Airway epithelial cell (primary cell): ENCODE data around the gene IFNA7. TPM values are rescaled to one million over a fixed set of nuclear protein-coding genes. Genes with fewer than 3 reads are reported as not detected.

Experiments used
- total RNA-seq: library from RNA; depleted of rRNA; stranded (reverse); fragments of >200 nt; gene quantifications from 2 replicates; pipeline ENCODE4 v1.2.3, GENCODE V29; 2015

IFNA7 gene
- not detected in 2 replicates for total RNA-seq

DNA sequence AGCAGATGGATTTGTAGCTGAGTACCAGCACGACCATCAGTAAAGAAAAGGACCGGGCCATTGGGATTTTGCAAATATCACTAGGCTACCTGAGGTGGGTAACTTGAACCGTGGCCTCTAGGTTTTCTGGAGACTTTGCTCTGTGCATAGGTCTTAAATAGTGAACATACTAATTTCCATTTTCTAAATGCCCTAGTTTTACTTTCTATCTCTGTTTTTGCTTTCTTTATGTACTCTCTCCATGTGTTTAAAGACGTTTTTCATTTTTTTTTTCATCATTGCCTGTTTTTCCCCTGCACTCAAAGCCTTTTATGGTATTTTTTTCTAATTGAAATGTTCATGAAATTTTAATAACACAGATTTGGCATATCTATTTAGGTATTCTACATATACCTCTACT, at the start of gene IFNA7:
IFNA7 (minus strand) TSS at position 101 of the 400 bp plus-strand sequence; CDS start at position 61, 40 bp downstream.

DNA sequence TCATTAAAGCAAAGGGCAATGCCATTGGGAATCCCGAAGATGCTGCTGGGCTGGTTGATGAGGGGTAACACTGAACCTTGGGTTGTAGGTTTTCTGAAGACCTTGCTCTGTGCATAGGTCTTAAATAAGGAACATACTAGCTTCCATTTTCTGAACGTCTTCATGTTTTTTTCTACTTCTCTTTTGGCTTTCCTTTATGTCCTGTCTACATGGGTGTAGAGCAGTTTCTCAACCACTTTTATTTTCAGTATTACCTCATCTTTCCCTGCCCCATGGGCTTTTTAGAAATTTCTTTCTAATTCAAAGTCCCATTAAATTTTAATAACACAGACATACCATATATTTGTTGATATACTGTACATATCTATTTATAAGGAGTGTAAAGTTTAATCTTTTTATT, 37.9 kb upstream of the IFNA7 start, which contains the start of gene IFNA14:
IFNA14 (minus strand) TSS at position 95 of the 400 bp plus-strand sequence; CDS start at position 25, 70 bp downstream.

DNA sequence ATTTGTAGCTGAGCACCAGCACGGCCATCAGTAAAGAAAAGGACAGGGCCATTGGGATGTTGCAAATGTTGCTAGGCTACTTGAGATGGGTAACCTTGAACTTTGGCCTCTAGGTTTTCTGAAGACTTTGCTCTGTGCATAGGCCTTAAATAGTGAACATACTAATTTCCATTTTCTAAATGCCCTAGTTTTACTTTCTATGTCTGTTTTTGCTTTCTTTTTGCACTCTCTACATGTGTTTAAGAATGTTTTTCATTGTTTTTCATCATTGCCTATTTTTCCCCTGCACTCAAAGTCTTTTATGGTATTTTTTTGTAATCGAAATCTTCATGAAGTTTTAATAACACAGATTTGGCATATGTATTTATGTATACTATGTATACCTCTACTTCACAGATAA, 26.1 kb upstream of the IFNA7 start, which contains the start of gene IFNA17:
IFNA17 (minus strand) TSS at position 101 of the 400 bp plus-strand sequence; CDS start at position 52, 49 bp downstream.

DNA sequence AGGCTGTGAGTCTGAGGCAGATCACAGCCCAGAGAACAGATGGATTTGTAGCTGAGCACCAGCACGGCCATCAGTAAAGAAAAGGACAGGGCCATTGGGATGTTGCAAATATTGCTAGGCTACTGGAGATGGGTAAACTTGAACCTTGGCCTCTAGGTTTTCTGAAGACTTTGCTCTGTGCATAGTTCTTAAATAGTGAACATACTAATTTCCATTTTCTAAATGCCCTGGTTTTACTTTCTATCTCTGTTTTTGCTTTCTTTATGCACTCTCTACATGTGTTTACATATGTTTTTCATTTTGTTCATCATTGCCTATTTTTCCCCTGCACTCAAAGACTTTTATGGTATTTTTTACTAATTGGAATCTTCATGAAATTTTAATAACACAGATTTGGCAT, 15.2 kb upstream of the IFNA7 start, which contains the start of gene IFNA16:
IFNA16 (minus strand) TSS at position 101 of the 400 bp plus-strand sequence; CDS start at position 95, 6 bp downstream.

DNA sequence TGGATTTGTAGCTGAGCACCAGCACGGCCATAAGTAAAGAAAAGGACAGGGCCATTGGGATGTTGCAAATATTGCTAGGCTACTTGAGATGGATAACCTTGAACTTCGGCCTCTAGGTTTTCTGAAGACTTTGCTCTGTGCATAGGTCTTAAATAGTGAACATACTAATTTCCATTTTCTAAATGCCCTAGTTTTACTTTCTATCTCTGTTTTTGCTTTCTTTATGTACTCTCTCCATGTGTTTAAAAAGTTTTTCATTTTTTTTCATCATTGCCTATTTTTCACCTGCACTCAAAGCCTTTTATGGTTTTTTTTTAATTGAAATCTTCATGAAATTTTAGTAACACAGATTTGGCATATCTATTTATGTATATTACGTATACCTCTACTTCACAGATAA, 5.0 kb upstream of the IFNA7 start, which contains the start of gene IFNA10:
IFNA10 (minus strand) TSS at position 101 of the 400 bp plus-strand sequence; CDS start at position 55, 46 bp downstream.

DNA sequence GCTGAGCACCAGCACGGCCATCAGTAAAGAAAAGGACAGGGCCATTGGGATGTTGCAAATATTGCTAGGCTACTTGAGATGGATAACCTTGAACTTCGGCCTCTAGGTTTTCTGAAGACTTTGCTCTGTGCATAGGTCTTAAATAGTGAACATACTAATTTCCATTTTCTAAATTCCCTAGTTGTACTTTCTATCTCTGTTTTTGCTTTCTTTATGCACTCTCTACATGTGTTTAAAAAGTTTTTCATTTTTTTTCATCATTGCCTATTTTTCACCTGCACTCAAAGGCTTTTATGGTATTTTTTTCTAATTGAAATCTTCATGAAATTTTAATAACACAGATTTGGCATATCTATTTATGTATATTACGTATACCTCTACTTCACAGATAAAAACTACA, 14.5 kb downstream of the IFNA7 start, which contains the start of gene IFNA4:
IFNA4 (minus strand) TSS at position 101 of the 400 bp plus-strand sequence; CDS start at position 45, 56 bp downstream.

DNA sequence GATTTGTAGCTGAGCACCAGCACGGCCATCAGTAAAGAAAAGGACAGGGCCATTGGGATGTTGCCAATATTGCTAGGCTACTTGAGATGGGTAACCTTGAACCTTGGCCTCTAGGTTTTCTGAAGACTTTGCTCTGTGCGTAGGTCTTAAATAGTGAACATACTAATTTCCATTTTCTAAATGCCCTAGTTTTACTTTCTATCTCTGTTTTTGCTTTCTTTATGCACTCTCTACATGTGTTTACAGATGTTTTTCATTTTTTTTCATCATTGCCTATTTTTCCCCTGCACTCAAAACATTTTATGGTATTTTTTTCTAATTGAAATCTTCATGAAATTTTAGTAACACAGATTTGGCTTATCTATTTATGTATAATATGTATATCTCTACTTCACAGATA, 35.4 kb downstream of the IFNA7 start, which contains the start of gene IFNA21:
IFNA21 (minus strand) TSS at position 101 of the 400 bp plus-strand sequence; CDS start at position 53, 48 bp downstream.

Other genes with a start within 250 kb of the IFNA7 start
- gene HACD4, start 170.6 kb downstream of the IFNA7 start, total RNA-seq = 2.3 and 3.4 TPM in 2 replicates
- gene IFNB1, start 124.3 kb downstream of the IFNA7 start, total RNA-seq = not detected in 2 replicates
- not detected in 2 replicates for gene IFNW1, start 60.4 kb downstream of the IFNA7 start, total RNA-seq
- gene IFNA21, start 35.5 kb downstream of the IFNA7 start, total RNA-seq = not detected in 2 replicates
- not detected in 2 replicates for gene IFNA4, start 14.6 kb downstream of the IFNA7 start, total RNA-seq
- gene IFNA10, start 4.9 kb upstream of the IFNA7 start, total RNA-seq = not detected in 2 replicates
- not detected in 2 replicates for gene IFNA16, start 15.1 kb upstream of the IFNA7 start, total RNA-seq
- not detected in 2 replicates for gene IFNA17, start 26.0 kb upstream of the IFNA7 start, total RNA-seq
- not detected in 2 replicates for gene IFNA14, start 37.8 kb upstream of the IFNA7 start, total RNA-seq
- not detected in 2 replicates for gene IFNA5, start 103.1 kb upstream of the IFNA7 start, total RNA-seq
- gene KLHL9, start 133.2 kb upstream of the IFNA7 start, total RNA-seq = 15.2 and 17.8 TPM in 2 replicates
- not detected in 2 replicates for gene IFNA6, start 148.7 kb upstream of the IFNA7 start, total RNA-seq
- not detected in 2 replicates for gene IFNA13, start 165.9 kb upstream of the IFNA7 start, total RNA-seq
- not detected in 2 replicates for gene IFNA2, start 183.2 kb upstream of the IFNA7 start, total RNA-seq
- gene IFNA8, start 206.9 kb upstream of the IFNA7 start, total RNA-seq = not detected in 2 replicates
- gene IFNA1, start 238.2 kb upstream of the IFNA7 start, total RNA-seq = not detected in 2 replicates